Left lung (tissue), 10 donors: ENCODE results near the gene ACMSD. TPM values are rescaled to one million over a fixed set of nuclear protein-coding genes. Genes with fewer than 3 reads are reported as not detected.

Experiments used
- ATAC-seq: fragments of 200-7000 bp; cut with Tn5 transposase; one replicate; pipeline ENCODE4 v1.9.1; 2020; ENCODE audit warnings: moderate library complexity
- DNase-seq, 4 donors: peaks; one replicate each; pipeline ENCODE4 v3.0.0-alpha.2; 2013 to 2020
- H3K27ac ChIP-seq, 2 donors: fragments of 200-600 bp; sonication (generic) in 1 of 2; one replicate each; pipeline versions ENCODE4 v1.5.0 to v1.8.0; 2020 to 2021
- H3K27me3 ChIP-seq, 2 donors: fragments of 200-600 bp; sonication (generic) in 1 of 2; one replicate each; pipeline versions ENCODE4 v1.5.0 to v1.8.0; 2020 to 2021
- H3K36me3 ChIP-seq, 2 donors: fragments of 200-600 bp; sonication (generic) in 1 of 2; one replicate each; pipeline versions ENCODE4 v1.5.0 to v1.8.0; 2020 to 2021
- H3K4me1 ChIP-seq, 2 donors: fragments of 200-600 bp; one replicate each; pipeline ENCODE4 v1.8.0; 2021
- H3K4me3 ChIP-seq, 2 donors: fragments of 200-600 bp; sonication (generic) in 1 of 2; one replicate each; pipeline versions ENCODE4 v1.5.0 to v1.8.0; 2020 to 2021; ENCODE audit warnings: mild to moderate bottlenecking in 1 of 2
- H3K9me3 ChIP-seq, 2 donors: fragments of 200-600 bp; sonication (generic) in 1 of 2; one replicate each; pipeline versions ENCODE4 v1.5.0 to v1.8.0; 2020 to 2021
- intact Hi-C, 2 donors: fragments of 100-400 bp; cut with DNase I; formaldehyde crosslinking; loops; one replicate each; pipeline versions ENCODE4 v1.11.2 to v1.14.2; 2022
- polyA plus RNA-seq, 6 donors: library from polyadenylated mRNA; unstranded; fragments of 120-200 nt; gene quantifications; one replicate each; pipeline ENCODE4 v1.2.1, GENCODE V29; 2013; ENCODE audit not compliant: insufficient read length in 6 of 6
- total RNA-seq, 2 donors: library from RNA; stranded (reverse); fragmentation: NEBNext Ultra II Directional; extraction: Animal tissue kit (Norgen Biotek cat#: 25700); gene quantifications; one replicate each; pipeline ENCODE4 v1.2.1, GENCODE V29; 2021
- TF ChIP-seq, protein P1 (sequence below), 2 donors: fragments of 200-600 bp; sonication (generic) in 1 of 2; IDR thresholded peaks; one replicate each; pipeline versions ENCODE4 v1.5.0 to v1.8.0; 2021; ENCODE audit warnings: antibody characterized with exemption in 2 of 2
- donor health status: DM: no; HTN: yes; CAD: no.
- donor health status: DM: no; HTN: no; CAD: no.

ACMSD gene
- total and polyA plus RNA-seq, 8 donors, result 1.0 to 2.0 (median 1.7) TPM; not detected in 2

DNA sequence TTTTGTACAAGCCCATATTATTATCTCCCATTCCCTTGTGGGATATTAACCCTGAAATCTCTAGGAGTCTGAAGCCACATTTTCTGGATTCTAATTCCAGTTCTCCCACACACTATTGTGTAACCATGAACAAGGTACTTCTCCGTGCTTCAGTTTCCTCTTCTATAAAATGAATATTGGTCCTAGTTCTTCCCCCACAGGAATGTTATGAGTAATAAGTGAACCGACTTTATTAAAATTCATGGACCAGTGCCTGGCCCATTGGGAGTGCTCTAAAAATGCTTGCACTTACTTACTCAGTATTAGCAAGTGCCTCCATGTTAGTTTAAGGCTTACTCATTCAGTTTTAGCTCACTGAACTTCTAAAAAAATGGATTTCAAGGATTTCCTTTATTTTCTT, 1.4 kb upstream of the ACMSD start:
- Histone ChIP-seq H3K27ac (peak overlapping the region; percentile 60 to 70), H3K4me3 (no peak overlapping the region), H3K4me1 (peaks cover 0 to 4% of the 10 kb centered on the region in 2 donors), H3K36me3 (no peaks in the 10 kb centered on the region), H3K27me3 (no peaks in the 10 kb centered on the region), H3K9me3 (peaks cover 0 to 15% of the 10 kb centered on the region in 2 donors)
- ATAC-seq, result peak; percentile 93
- TF ChIP-seq, protein P1, sequence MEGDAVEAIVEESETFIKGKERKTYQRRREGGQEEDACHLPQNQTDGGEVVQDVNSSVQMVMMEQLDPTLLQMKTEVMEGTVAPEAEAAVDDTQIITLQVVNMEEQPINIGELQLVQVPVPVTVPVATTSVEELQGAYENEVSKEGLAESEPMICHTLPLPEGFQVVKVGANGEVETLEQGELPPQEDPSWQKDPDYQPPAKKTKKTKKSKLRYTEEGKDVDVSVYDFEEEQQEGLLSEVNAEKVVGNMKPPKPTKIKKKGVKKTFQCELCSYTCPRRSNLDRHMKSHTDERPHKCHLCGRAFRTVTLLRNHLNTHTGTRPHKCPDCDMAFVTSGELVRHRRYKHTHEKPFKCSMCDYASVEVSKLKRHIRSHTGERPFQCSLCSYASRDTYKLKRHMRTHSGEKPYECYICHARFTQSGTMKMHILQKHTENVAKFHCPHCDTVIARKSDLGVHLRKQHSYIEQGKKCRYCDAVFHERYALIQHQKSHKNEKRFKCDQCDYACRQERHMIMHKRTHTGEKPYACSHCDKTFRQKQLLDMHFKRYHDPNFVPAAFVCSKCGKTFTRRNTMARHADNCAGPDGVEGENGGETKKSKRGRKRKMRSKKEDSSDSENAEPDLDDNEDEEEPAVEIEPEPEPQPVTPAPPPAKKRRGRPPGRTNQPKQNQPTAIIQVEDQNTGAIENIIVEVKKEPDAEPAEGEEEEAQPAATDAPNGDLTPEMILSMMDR (IDR thresholded peaks at IDR 0.05), result no peak
- intact Hi-C loops, result no loop called here
- peak in 1 of 4 donors; percentile 37 for DNase-seq

DNA sequence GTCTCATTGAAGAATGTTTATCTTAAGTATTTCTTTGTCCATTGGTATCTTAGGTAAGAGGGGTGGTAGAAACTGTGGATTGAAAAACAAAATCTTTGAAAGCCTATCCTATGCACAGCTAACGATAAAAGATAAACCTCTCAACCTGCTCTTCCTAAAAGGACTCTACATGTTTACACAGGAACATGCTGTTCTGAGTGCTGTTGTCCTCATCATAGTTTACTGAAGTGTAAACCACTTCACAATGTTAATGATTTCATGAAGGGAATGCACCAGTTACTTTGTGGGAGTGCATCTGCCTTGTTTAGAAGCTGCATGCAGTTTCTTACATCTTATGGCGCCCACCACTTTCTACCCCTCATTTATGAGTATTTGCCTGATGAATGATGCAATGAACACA, 1.2 kb downstream of the ACMSD start:
- ATAC-seq (peak; percentile 65), DNase-seq (no peak)
- intact Hi-C loops, result no loop called here
- TF ChIP-seq, protein P1 (IDR thresholded peaks at IDR 0.05), result no peak
- peaks cover 0 to 15% of the 10 kb centered on the region in 2 donors for H3K9me3 ChIP-seq
- H3K4me3 ChIP-seq, result no peak overlapping the region
- peaks cover 0 to 4% of the 10 kb centered on the region in 2 donors for H3K4me1 ChIP-seq
- no peaks in the 10 kb centered on the region for H3K36me3 ChIP-seq
- peak overlapping the region in 1 of 2 donors; percentile 70 for H3K27ac ChIP-seq
- no peaks in the 10 kb centered on the region for H3K27me3 ChIP-seq

DNA sequence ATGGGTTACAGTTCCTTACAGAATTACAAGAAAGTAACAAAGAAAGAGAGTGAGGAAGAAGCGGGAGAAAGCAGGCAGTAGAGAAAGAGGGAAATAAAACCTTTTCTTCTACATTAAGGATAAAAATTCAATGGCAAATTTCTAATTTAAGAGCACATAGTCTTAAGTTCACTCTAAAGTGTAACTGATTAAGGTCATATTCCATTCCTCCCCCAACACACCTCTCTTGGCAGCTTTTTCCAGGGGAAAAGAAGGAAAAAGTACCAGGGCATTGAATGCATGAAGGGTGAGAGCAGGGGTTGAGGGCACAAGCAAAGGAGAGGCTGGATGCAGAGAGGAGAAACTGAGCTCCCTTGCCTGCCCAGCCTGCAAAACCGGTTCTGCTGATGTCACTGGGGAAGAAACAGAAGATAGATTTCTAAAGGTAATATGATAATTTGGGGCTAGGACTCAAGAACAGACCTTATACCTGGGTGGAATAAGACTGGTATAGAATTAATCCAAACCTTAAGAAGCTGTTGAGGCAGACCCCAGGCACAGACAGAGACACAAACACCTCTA, 4.6 kb downstream of the ACMSD start:
- peaks cover 0 to 5% of the 10 kb centered on the region in 2 donors for H3K9me3 ChIP-seq
- no peak overlapping the region for H3K4me3 ChIP-seq
- no peak overlapping the region for H3K27ac ChIP-seq
- peak in 1 of 4 donors; percentile 41 for DNase-seq
- no peaks in the 10 kb centered on the region for H3K4me1 ChIP-seq
- intact Hi-C loops, result no loop called here
- ATAC-seq, result peak; percentile 43
- no peaks in the 10 kb centered on the region for H3K36me3 ChIP-seq
- no peaks in the 10 kb centered on the region for H3K27me3 ChIP-seq
- TF ChIP-seq, protein P1 (IDR thresholded peaks at IDR 0.05), result no peak

- intact Hi-C loops, result no loop called here
- DNase-seq, result no peak
Observed at GRCh38 chr2:134843968-134844367, 5.6 kb downstream of the ACMSD start.

DNA sequence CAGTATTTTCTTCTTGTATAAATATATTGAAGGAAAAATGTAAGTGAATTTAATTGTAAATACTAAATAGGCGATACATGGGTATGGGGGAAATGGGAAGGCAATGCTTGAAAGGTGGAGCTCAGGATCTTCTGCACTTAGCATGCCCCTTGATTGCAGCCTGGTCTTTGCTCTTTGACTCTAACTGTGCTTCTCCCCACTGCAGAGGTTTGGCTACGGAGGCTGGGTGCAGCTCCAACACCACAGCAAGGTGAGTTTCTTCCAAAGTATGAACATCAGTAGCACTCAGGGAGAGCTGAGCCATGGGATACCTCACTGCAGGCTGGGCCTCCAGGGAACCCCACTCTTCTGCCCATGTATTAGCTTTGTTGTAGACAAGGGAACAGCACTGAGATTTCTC, 6.6 kb downstream of the ACMSD start:
- H3K9me3 ChIP-seq, result peaks cover 0 to 8% of the 10 kb centered on the region in 2 donors
- intact Hi-C loops, result no loop called here
- no peaks in the 10 kb centered on the region for H3K4me1 ChIP-seq
- TF ChIP-seq, protein P1 (IDR thresholded peaks at IDR 0.05), result no peak
- H3K36me3 ChIP-seq, result no peaks in the 10 kb centered on the region
- DNase-seq (no peak), ATAC-seq (no peak)
- H3K27ac ChIP-seq, result no peak overlapping the region
- no peaks in the 10 kb centered on the region for H3K27me3 ChIP-seq
- no peak overlapping the region for H3K4me3 ChIP-seq

More at GRCh38 chr2:134843968-134844367, 5.6 kb downstream of the ACMSD start:
- TF ChIP-seq, protein P1 (IDR thresholded peaks at IDR 0.05), result no peak
- H3K4me1 ChIP-seq, result no peaks in the 10 kb centered on the region
- H3K27me3 ChIP-seq, result no peaks in the 10 kb centered on the region
- H3K27ac ChIP-seq, result no peak overlapping the region
- H3K36me3 ChIP-seq, result no peaks in the 10 kb centered on the region
- no peak overlapping the region for H3K4me3 ChIP-seq
- peaks cover 0 to 8% of the 10 kb centered on the region in 2 donors for H3K9me3 ChIP-seq
- no peak for ATAC-seq
